PC-3 (cell line): ENCODE data around the gene MICALL2. TPM values are rescaled to one million over a fixed set of nuclear protein-coding genes. Genes with fewer than 3 reads are reported as not detected.

Experiments
- ATAC-seq: fragments of 200-7000 bp; cut with Tn5 transposase; 2 replicates; pipeline ENCODE4 v1.9.1; 2020; ENCODE audit warnings: mild to moderate bottlenecking, moderate library complexity
- BruUV-seq: library from RNA; stranded (reverse); fragments of 400-500 nt; replicated peaks from 2 replicates; lab custom pipeline; 2021; lab: Mats Ljungman, UMichigan
- CTCF ChIA-PET: fragments of 300-600 bp; sonication (Branson Sonifier 250); formaldehyde crosslinking; loops from one replicate; lab custom pipeline; 2022; ENCODE audit warnings: antibody characterized with exemption; lab: Charles Lee
- POLR2A ChIA-PET: fragments of 300-600 bp; sonication (Branson Sonifier 250); formaldehyde crosslinking; loops from one replicate; lab custom pipeline; 2022; ENCODE audit warnings: antibody characterized with exemption; ENCODE audit not compliant: unreplicated experiment; lab: Charles Lee
- DNase-seq: peaks from one replicate; pipeline ENCODE4 v3.0.0-alpha.2; 2015
- H2AFZ ChIP-seq: fragments of 300-600 bp; sonication (generic); 2 replicates; pipeline ENCODE4 v1.6.0; 2016; ENCODE audit warnings: antibody characterized with exemption, low read length
- H3F3A ChIP-seq: fragments of 300-600 bp; sonication (generic); one replicate; pipeline ENCODE4 v1.6.0; 2017; ENCODE audit warnings: antibody characterized with exemption, low read length, control low read depth, mild to moderate bottlenecking; ENCODE audit not compliant: unreplicated experiment
- H3K27ac ChIP-seq: fragments of 300-600 bp; sonication (generic); 2 replicates; pipeline ENCODE4 v1.5.1; 2016; ENCODE audit warnings: mild to moderate bottlenecking, low read length
- H3K27me3 ChIP-seq: fragments of 300-600 bp; sonication (generic); 2 replicates; pipeline ENCODE4 v1.6.1; 2016; ENCODE audit warnings: low read length, mixed read lengths
- H3K36me3 ChIP-seq: fragments of 300-600 bp; sonication (generic); 2 replicates; pipeline ENCODE4 v1.6.1; 2016; ENCODE audit warnings: low read depth, mixed run types, low read length, mixed read lengths
- H3K4me1 ChIP-seq: fragments of 300-600 bp; sonication (generic); 2 replicates; pipeline ENCODE4 v1.5.1; 2016; ENCODE audit warnings: low read length; ENCODE audit not compliant: insufficient read depth
- H3K4me2 ChIP-seq: fragments of 300-600 bp; sonication (generic); 2 replicates; pipeline ENCODE4 v1.6.0; 2016; ENCODE audit warnings: low read length
- H3K4me3 ChIP-seq: fragments of 300-600 bp; sonication (generic); 2 replicates; pipeline ENCODE4 v1.5.1; 2016; ENCODE audit warnings: mild to moderate bottlenecking, low read length, mixed read lengths
- H3K79me2 ChIP-seq: fragments of 300-600 bp; sonication (generic); 2 replicates; pipeline ENCODE4 v1.6.1; 2017; ENCODE audit warnings: low read length, mixed read lengths
- H3K9ac ChIP-seq: fragments of 300-600 bp; sonication (generic); 2 replicates; pipeline ENCODE4 v1.6.0; 2016; ENCODE audit warnings: mild to moderate bottlenecking, low read length
- H3K9me2 ChIP-seq: fragments of 300-600 bp; sonication (generic); replicated peaks from 2 replicates; pipeline ENCODE4 v1.6.1; 2016; ENCODE audit warnings: mixed run types, low read length, mixed read lengths
- H3K9me3 ChIP-seq: fragments of 300-600 bp; sonication (generic); 2 replicates; pipeline ENCODE4 v1.6.1; 2016; ENCODE audit warnings: low read length, mixed read lengths
- H4K20me1 ChIP-seq: fragments of 300-600 bp; sonication (generic); 2 replicates; pipeline ENCODE4 v1.6.1; 2016; ENCODE audit warnings: low read length, mixed read lengths
- EZH2 ChIP-seq: fragments of 300-600 bp; sonication (generic); IDR thresholded peaks from one replicate; pipeline ENCODE4 v1.6.1; 2017; ENCODE audit warnings: antibody characterized with exemption, mild to moderate bottlenecking, low read length; ENCODE audit not compliant: unreplicated experiment
- EZH2phosphoT487 ChIP-seq: fragments of 300-600 bp; sonication (generic); IDR thresholded peaks from 2 replicates; pipeline ENCODE4 v1.6.1; 2018; ENCODE audit warnings: mild to moderate bottlenecking, antibody characterized with exemption, low read length, borderline replicate concordance
- intact Hi-C: fragments of 100-400 bp; cut with micrococcal nuclease; formaldehyde crosslinking; loops from 2 replicates; pipeline ENCODE4 v1.9.0; 2023
- total RNA-seq: library from RNA; depleted of rRNA; stranded (reverse); fragments of >200 nt; gene quantifications from 2 replicates; pipeline ENCODE4 v1.2.3, GENCODE V29; 2014
- TF ChIP-seq, protein P1 (sequence below): fragments of 300-600 bp; sonication (generic); conservative IDR thresholded peaks from 2 replicates; pipeline ENCODE4 v1.5.1; 2017; ENCODE audit warnings: antibody characterized with exemption, low read depth, mild to moderate bottlenecking, low read length

The MICALL2 gene
- total RNA-seq, 1 experiment from 2014 or later: 52.8 TPM

GRCh38 chr7:1427064-1427657 lies 32.1 kb downstream of the MICALL2 start:
- BruUV-seq: no TSS peak
- Histone ChIP-seq H3K4me3 (no peak overlapping the region), H3K4me2 (no peak overlapping the region), H3K4me1 (no peaks in the 10 kb centered on the region), H3F3A (no peaks in the 10 kb centered on the region), H3K36me3 (no peaks in the 10 kb centered on the region), H3K9me3 (no peaks in the 10 kb centered on the region), H3K27ac (no peak overlapping the region), H3K27me3 (no peaks in the 10 kb centered on the region; the same call in 1 of the 2 replicates), H3K9me2 (no peaks in the 10 kb centered on the region), H2AFZ (no peak overlapping the region), H4K20me1 (no peaks in the 10 kb centered on the region), H3K9ac (no peak overlapping the region), H3K79me2 (no peaks in the 10 kb centered on the region)
- intact Hi-C loops: no loop called here
- TF ChIP-seq, protein P1, sequence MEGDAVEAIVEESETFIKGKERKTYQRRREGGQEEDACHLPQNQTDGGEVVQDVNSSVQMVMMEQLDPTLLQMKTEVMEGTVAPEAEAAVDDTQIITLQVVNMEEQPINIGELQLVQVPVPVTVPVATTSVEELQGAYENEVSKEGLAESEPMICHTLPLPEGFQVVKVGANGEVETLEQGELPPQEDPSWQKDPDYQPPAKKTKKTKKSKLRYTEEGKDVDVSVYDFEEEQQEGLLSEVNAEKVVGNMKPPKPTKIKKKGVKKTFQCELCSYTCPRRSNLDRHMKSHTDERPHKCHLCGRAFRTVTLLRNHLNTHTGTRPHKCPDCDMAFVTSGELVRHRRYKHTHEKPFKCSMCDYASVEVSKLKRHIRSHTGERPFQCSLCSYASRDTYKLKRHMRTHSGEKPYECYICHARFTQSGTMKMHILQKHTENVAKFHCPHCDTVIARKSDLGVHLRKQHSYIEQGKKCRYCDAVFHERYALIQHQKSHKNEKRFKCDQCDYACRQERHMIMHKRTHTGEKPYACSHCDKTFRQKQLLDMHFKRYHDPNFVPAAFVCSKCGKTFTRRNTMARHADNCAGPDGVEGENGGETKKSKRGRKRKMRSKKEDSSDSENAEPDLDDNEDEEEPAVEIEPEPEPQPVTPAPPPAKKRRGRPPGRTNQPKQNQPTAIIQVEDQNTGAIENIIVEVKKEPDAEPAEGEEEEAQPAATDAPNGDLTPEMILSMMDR: no peak
- TF ChIP-seq EZH2: no peak
- no peak for TF ChIP-seq EZH2phosphoT487
- POLR2A ChIA-PET: no interaction called here
- CTCF ChIA-PET: no interaction called here
- DNase-seq (no peak), ATAC-seq (no peak)

DNA sequence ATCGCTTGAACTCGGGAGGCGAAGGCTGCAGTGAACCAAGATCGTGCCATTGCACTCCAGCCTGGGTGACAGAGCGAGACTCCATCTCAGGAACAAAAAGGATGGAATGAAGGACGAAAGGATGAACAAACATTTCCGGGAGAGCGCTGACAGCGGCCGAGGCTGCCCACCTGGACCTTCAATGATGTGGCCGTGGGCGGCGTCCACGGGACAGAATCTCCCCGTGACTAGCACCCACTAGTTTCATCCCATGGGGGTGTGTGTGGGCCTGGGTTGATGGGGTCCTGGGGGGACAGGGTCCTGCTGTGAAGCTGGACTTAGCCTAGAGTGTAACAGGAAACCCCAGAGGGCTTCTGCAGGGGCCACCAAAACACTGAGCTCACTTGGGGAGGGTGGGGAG lies 32.8 kb downstream of the MICALL2 start:
- no peaks in the 10 kb centered on the region for H3F3A ChIP-seq
- CTCF ChIA-PET: no interaction called here
- H3K27me3 ChIP-seq: no peaks in the 10 kb centered on the region; the same call in 1 of the 2 replicates
- BruUV-seq: no TSS peak
- no peaks in the 10 kb centered on the region for H3K4me1 ChIP-seq
- DNase-seq (no peak), ATAC-seq (no peak)
- H3K27ac ChIP-seq: no peak overlapping the region
- H2AFZ ChIP-seq: no peak overlapping the region
- H3K79me2 ChIP-seq: no peaks in the 10 kb centered on the region
- POLR2A ChIA-PET: no interaction called here
- intact Hi-C loops: no loop called here
- H3K9me3 ChIP-seq: no peaks in the 10 kb centered on the region
- H3K4me2 ChIP-seq: no peak overlapping the region
- no peaks in the 10 kb centered on the region for H3K36me3 ChIP-seq
- TF ChIP-seq EZH2phosphoT487: no peak
- no peaks in the 10 kb centered on the region for H4K20me1 ChIP-seq
- H3K9ac ChIP-seq: no peak overlapping the region
- H3K4me3 ChIP-seq: no peak overlapping the region
- no peaks in the 10 kb centered on the region for H3K9me2 ChIP-seq

- Histone ChIP-seq H3K36me3 (no peaks in the 10 kb centered on the region), H3K9me2 (no peaks in the 10 kb centered on the region), H4K20me1 (no peaks in the 10 kb centered on the region), H3K9me3 (no peaks in the 10 kb centered on the region), H3K79me2 (no peaks in the 10 kb centered on the region), H3K27ac (no peak overlapping the region), H3K4me3 (no peak overlapping the region), H3K4me1 (no peaks in the 10 kb centered on the region), H3K4me2 (no peak overlapping the region), H3K27me3 (no peaks in the 10 kb centered on the region; the same call in 1 of the 2 replicates), H3K9ac (no peak overlapping the region), H2AFZ (no peak overlapping the region), H3F3A (no peaks in the 10 kb centered on the region)
- intact Hi-C loops: no loop called here
- ATAC-seq: 0 out of 2 replicates have a peak, but pooled peaks have one; percentile 29
- TF ChIP-seq EZH2 (no peak), EZH2phosphoT487 (no peak)
- TF ChIP-seq, protein P1: no peak
- DNase-seq: no peak
- ChIA-PET CTCF (no interaction called here), POLR2A (no interaction called here)
- BruUV-seq: no TSS peak
Measured at GRCh38 chr7:1425292-1426136, 33.8 kb downstream of the MICALL2 start.
